SIG-M5 treated with dmso at 0.1 percent for 504 hours (cell line): Measurements from ENCODE around the gene FAM83C.

Experiments used
- DNase-seq: peaks from one replicate; lab custom pipeline; 2025; ENCODE audit not compliant: unreplicated experiment; lab: John Stamatoyannopoulos, UW

FAM83C gene

GRCh38 chr20:35300469-35301262, 8.4 kb upstream of the FAM83C start:
- no peak for DNase-seq

- no peak for DNase-seq
These were observed 7.6 kb upstream of the FAM83C start for GRCh38 chr20:35299780-35300179.

GRCh38 chr20:35298264-35298663, 6.0 kb upstream of the FAM83C start:
- no peak for DNase-seq

DNA sequence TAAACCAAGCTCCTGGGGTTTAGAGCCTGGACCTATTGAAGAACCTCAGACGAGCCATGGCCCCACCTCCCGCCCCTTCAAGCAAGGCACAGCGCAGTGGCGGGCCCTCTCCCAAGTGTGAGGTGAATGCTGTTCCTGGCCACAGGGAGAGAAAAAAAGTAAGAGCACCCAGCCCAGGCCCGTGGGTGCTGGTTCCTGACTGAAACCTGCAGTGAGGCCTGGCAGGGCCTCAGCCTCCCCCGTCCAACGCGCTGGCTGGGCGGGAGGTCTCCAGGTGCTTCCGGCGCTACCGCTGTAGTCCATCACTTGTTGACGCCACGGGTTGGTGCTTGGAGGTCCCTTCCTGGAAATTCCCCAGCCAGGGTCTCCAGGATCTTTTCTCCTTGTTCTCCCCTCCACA, 5.5 kb upstream of the FAM83C start:
- DNase-seq, result no peak

GRCh38 chr20:35297155-35297554, 4.9 kb upstream of the FAM83C start:
- DNase-seq, result no peak

DNA sequence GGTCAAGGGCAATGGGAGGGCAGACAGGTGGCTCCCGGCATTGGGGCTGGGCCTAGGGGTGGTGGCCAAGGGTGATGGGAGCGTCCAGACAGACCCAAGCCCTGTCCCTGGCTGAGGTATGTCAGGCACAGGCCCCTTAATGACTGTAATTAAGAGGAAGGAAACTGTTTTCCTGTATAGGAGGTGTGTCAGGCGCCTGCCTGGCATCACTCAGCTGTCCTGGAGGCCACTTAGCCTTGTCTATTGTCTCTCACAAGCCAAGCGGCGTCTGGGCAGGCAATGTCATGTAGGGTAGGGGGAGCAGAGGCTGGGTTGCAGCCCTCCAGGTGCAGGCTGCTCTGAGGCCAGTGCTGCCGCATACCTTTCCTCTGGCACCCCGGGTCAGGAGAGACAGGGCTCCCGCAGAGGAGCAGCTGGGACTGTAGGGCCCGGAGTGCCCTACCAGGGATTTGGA, 3.9 kb upstream of the FAM83C start:
- no peak for DNase-seq

DNA sequence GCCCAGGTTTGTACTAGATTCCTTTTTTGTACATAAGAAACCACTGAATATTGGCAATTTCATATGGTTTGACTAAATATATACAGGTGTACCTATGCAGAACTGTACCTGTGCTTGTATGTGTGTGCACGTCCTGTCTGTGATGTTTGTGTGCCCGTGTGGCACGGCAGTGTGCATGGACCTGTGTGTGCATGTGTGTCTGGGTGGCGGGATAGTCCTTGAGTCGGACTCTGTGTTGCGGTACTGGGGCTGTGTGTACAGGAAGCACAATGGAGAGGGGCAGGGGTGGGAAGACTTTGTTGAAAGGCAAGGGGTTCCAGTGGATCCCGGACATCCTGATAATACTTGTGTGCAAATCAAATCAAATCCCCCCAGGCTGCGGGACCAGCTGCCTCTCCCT, 3.4 kb upstream of the FAM83C start:
- no peak for DNase-seq

DNA sequence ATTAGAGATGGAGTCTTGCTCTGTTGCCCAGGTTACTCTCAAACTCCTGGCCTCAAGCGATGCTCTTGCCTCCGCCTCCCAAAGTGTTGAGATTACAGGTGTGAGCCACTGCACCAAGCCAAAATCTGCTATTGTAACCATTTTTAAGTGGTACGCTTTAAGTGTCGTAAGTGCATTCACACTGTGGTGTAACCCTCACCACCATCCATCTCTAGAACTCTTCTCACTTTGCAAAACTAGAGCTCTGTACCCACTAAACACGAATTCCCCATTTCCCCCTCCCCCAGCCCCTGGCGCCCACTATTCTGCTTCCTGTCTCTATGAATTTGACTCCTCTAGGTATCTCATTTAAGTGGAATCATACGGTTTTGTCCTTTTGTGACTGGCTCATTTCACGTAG, 2.8 kb upstream of the FAM83C start:
- DNase-seq, result no peak

- DNase-seq, result no peak
These were observed 2.1 kb upstream of the FAM83C start for GRCh38 chr20:35294293-35294685.

GRCh38 chr20:35293303-35294292, 1.4 kb upstream of the FAM83C start:
- DNase-seq, result no peak

DNA sequence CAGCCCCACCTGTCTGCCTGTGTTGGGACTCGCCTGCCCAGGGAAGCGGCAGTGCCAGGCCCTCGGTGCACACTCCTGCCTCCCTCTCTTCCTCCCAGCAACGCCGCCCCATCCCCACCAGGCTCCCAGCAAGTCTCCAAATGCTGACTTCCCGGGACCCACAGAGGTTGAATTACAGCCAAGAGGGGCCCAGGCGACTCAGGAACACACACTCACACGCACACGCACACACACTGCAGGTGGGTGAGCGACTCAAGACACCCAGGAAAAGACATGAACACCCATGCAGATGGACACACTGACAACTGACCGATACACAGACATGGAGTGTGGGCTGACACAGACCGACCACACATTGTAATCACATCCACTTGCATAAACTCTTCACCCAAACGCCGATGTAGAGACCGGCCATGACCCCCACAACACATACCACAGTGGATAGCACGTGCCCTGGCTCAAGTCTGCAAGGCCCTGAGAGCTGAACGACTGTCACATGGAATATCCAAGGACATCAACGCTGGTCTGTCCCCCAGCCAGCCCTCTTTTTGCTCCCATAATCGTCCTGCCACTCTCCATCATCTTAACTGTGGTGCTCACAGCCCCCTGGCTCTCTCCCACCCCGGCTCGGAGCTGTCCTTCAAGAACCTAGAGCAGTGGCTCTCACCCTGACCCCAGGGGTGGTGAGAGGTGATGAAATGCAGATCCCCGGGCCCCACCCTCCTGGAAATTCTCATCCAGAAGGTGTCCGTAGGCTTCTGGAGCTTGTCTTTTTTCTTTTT, 470 bp upstream of the FAM83C start:
- no peak for DNase-seq

- no peak for DNase-seq
These were observed 1.3 kb downstream of the FAM83C start for GRCh38 chr20:35290887-35291417.

DNA sequence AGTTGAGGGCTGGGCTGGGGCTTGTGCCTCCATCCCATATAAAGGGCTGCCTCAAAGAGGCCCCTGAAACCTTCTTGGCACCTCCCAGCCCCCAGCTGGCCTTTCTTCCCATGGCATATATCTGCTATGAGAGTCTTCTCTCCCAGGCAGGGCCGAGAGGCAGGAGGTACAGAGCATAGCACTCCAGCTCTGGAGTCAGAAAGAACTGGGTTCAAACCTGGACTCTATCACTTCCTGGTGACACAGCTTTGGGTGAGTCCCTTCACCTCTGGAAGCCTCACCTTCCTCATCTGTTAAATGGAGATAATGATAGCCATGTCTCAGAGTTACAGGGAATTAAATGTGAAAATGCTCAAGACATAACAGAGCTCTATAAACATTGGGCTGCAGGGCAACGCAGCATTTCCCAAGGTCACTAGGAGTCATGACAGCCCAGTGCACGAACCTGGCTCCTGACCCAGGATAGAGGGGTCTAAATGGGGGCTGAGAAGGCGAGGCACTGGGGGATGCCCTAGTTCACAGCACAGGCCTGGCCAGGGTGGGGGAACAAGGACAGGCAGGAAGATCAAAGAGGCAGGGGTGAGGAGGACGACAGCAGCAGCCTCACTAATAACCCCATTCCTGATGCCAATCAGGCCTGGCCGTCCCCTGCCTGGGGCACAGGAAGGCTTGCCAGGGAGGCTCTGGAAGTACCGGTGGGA, 1.9 kb downstream of the FAM83C start:
- DNase-seq, result no peak

- DNase-seq, result no peak
These were observed 3.7 kb downstream of the FAM83C start for GRCh38 chr20:35288325-35289060.

- DNase-seq, result no peak
These were observed 4.5 kb downstream of the FAM83C start for GRCh38 chr20:35287509-35288324.

DNA sequence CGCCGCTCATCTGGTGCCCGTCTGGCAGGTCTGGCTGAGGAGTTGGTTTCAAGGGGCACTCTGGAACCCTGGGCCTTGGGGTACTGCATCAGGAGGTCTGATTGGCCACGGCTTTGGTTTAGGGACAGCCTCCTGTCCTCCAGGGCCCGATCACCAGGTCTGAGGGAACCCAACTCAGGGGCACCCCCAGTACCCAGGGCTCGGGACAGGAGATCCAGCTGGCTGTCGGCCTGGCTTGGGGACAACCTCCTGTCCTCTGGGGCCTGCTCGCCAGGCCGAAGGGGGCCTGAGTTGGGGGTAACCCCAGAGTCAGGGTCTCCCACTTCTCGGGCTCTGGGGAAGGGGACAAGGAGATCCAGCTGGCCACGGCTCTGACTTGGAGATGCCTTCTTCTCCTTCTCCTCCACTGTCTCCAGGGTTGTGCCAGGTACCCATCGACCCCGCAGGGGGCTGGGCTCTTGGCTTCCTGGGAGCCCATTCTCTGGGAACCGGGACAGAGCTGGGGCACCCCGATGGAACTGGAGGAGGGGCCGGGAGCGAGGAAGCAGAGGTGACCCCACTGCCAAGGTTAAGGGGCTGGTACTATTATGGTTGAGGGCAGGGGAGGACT, 5.2 kb downstream of the FAM83C start:
- DNase-seq, result no peak

GRCh38 chr20:35286077-35286898, 5.9 kb downstream of the FAM83C start:
- DNase-seq, result no peak

DNA sequence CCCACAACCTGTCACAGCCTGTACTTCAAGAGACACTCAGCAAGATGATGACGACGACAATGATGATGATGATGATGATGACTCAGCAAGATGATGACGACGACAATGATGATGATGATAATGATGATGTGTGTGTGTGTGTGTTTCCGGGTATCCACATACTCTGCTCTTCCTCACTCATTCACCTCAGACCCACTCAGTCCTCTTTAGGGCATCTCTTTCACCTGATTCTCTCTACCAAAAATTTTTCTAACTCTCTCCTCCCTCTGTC, 6.5 kb downstream of the FAM83C start:
- DNase-seq, result no peak
